ENCODE data around the gene NR2C2AP.

GRCh38 chr19:19232261-19232721, 29.1 kb upstream of the NR2C2AP start:
- TF ChIP-seq CTCF (IDR thresholded peaks at IDR 0.05; ENCODE audit: insufficient read depth, low read length, poor library complexity, severe bottlenecking), result no peak
- no peak for TF ChIP-seq EZH2phosphoT487 (conservative IDR thresholded peaks at IDR 0.05; ENCODE audit: low read length)

Measured in SU-DHL-6 (cell line).